Keratinocyte (primary cell): Measurements from ENCODE around the gene MTMR1.

Experiments
- EZH2 ChIP-seq: IDR thresholded peaks from one replicate; pipeline ENCODE4 v1.6.1; 2012; ENCODE audit warnings: inconsistent platforms, mild to moderate bottlenecking, low read length, moderate library complexity
- TF ChIP-seq, protein P1 (sequence below), 3 experiments: IDR thresholded peaks in 1 of 3; conservative IDR thresholded peaks in 1 of 3; optimal IDR thresholded peaks in 1 of 3; 2 replicates in 2 of 3; 3 replicates in 1 of 3; pipeline versions ENCODE3 to v1.5.1; 2011; ENCODE audit warnings: low read length in 3 of 3, mild to moderate bottlenecking in 3 of 3, moderate library complexity in 2 of 3, control low read depth in 1 of 3, inconsistent platforms in 1 of 3; ENCODE audit not compliant: insufficient read depth in 2 of 3; ENCODE audit errors: extremely low read depth in 1 of 3

DNA sequence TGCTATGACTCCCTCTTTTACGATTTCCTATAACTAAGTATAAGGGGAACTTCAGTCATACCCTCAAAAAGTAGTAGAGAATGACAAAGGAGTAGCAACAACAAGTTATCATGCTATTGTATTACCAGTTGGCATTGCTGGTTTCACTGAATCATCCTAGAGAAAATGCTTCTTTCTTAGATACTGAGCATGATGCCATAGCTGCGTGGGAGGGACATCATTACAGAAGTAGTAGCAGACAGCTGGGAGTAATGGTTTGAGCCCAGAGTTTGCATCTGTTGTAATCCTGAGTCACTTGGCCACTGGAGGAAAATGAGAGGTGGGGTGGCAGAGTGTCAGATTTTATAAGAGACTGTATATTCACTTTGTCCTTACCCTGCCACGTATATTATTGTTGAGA, 38.6 kb downstream of the MTMR1 start:
- TF ChIP-seq, protein P1, sequence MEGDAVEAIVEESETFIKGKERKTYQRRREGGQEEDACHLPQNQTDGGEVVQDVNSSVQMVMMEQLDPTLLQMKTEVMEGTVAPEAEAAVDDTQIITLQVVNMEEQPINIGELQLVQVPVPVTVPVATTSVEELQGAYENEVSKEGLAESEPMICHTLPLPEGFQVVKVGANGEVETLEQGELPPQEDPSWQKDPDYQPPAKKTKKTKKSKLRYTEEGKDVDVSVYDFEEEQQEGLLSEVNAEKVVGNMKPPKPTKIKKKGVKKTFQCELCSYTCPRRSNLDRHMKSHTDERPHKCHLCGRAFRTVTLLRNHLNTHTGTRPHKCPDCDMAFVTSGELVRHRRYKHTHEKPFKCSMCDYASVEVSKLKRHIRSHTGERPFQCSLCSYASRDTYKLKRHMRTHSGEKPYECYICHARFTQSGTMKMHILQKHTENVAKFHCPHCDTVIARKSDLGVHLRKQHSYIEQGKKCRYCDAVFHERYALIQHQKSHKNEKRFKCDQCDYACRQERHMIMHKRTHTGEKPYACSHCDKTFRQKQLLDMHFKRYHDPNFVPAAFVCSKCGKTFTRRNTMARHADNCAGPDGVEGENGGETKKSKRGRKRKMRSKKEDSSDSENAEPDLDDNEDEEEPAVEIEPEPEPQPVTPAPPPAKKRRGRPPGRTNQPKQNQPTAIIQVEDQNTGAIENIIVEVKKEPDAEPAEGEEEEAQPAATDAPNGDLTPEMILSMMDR (optimal IDR thresholded peaks at IDR 0.05 in 1 of 3, IDR thresholded peaks at IDR 0.05 in 1 of 3, conservative IDR thresholded peaks at IDR 0.05 in 1 of 3; ENCODE audit: extremely low read depth in 1 of 3, insufficient read depth in 2 of 3, low read length in 3 of 3): no peak
- no peak for TF ChIP-seq EZH2
